GM12878 (cell line): ENCODE measurements around the gene MAN2A2.
"Not testable (repeated sequence)": the region's sequence is repeated elsewhere in the genome, so short reads cannot be mapped to it uniquely, and the experiment has no call there.

ENCODE experiments used
- BHLHE40 ChIP-seq, 2 experiments: fragments of 450-650 bp in 1 of 2; IDR thresholded peaks; 2 replicates each; pipeline ENCODE4 v1.6.1; 2011 to 2017; ENCODE audit warnings: low read depth in 2 of 2, borderline replicate concordance in 1 of 2, improper control_type of control experiment in 1 of 2, low read length in 1 of 2, mild to moderate bottlenecking in 1 of 2
- CBFB ChIP-seq: IDR thresholded peaks from 2 replicates; pipeline ENCODE4 v1.6.1; 2016; ENCODE audit warnings: antibody characterized with exemption, low read depth
- EP300 ChIP-seq, 2 experiments: fragments of 150-350 bp in 1 of 2; IDR thresholded peaks; 2 replicates each; pipeline ENCODE4 v1.6.1; 2011 to 2012; ENCODE audit warnings: low read depth in 2 of 2, low read length in 2 of 2, borderline replicate concordance in 1 of 2, improper control_type of control experiment in 1 of 2, inconsistent platforms in 1 of 2; ENCODE audit not compliant: control insufficient read depth in 1 of 2
- MXI1 ChIP-seq: fragments of 150-350 bp; IDR thresholded peaks from 2 replicates; pipeline ENCODE4 v1.6.1; 2011; ENCODE audit warnings: low read depth, mild to moderate bottlenecking, inconsistent platforms, low read length, improper control_type of control experiment
- MYB ChIP-seq: fragments of 150-350 bp; IDR thresholded peaks from 2 replicates; pipeline ENCODE4 v1.6.1; 2014; ENCODE audit warnings: mild to moderate bottlenecking, low read depth, low read length, borderline replicate concordance
- POLR2A ChIP-seq: IDR thresholded peaks from 2 replicates; pipeline ENCODE4 v1.6.1; 2011; ENCODE audit warnings: low read depth, mild to moderate bottlenecking, low read length
- POLR2AphosphoS2 ChIP-seq: IDR thresholded peaks from 2 replicates; pipeline ENCODE4 v1.6.1; 2011; ENCODE audit warnings: low read depth, mild to moderate bottlenecking, low read length, improper control_type of control experiment, moderate library complexity
- RBBP5 ChIP-seq: fragments of 200-600 bp; sonication (generic); conservative IDR thresholded peaks from 2 replicates; pipeline ENCODE4 v1.6.1; 2016
- SP1 ChIP-seq: IDR thresholded peaks from one replicate; pipeline ENCODE4 v1.6.1; 2011; ENCODE audit warnings: low read depth, low read length
- YY1 ChIP-seq: IDR thresholded peaks from 2 replicates; pipeline ENCODE4 v1.6.1; 2011; ENCODE audit warnings: low read depth, mild to moderate bottlenecking, low read length
- TF ChIP-seq, protein P1 (sequence below), 3 experiments: IDR thresholded peaks in 2 of 3; conservative IDR thresholded peaks in 1 of 3; 2 replicates each; pipeline ENCODE4 v1.5.1; 2011; ENCODE audit warnings: low read depth in 3 of 3, low read length in 3 of 3, mild to moderate bottlenecking in 3 of 3, control low read depth in 2 of 3, moderate library complexity in 2 of 3, inconsistent platforms in 1 of 3, mixed read lengths in 1 of 3; ENCODE audit not compliant: control insufficient read depth in 2 of 3, insufficient read depth in 1 of 3; ENCODE audit errors: extremely low read depth in 1 of 3
- TF ChIP-seq, protein P2 (sequence below): IDR thresholded peaks from 2 replicates; pipeline ENCODE4 v1.6.1; 2011; ENCODE audit warnings: mild to moderate bottlenecking, low read depth, low read length, moderate library complexity; ENCODE audit not compliant: insufficient replicate concordance
- TF ChIP-seq, protein P3 (sequence below): fragments of 150-350 bp; IDR thresholded peaks from 2 replicates; pipeline ENCODE4 v1.6.1; 2014; ENCODE audit warnings: mild to moderate bottlenecking, low read depth, low read length

DNA sequence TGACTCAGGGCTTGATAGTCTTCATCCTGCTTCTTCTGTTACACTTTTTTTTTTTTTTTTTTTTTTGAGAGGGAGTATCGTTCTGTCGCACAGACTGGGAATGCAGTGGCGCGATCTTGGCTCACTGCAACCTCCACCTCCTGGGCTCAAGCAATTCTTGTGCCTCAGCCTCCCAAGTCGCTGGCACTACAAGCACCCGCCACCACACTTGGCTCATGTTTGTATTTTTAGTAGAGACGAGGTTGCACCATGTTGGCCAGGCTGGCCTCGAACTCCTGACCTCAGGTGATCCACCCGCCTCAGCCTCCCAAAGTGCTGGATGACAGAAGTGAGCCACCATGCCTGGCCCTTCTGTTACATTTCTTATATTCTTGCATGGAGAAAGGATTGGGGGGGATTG, 28.1 kb upstream of the MAN2A2 start:
- TF ChIP-seq BHLHE40 (IDR thresholded peaks at IDR 0.05; ENCODE audit: borderline replicate concordance in 1 of 2, low read depth in 2 of 2, low read length in 1 of 2); CBFB; SP1; YY1; MXI1; RBBP5; EP300 (IDR thresholded peaks at IDR 0.05; ENCODE audit: borderline replicate concordance in 1 of 2, control insufficient read depth in 1 of 2, low read depth in 2 of 2, low read length in 2 of 2); MYB; POLR2AphosphoS2; POLR2A: not testable (repeated sequence)
- TF ChIP-seq, protein P1, sequence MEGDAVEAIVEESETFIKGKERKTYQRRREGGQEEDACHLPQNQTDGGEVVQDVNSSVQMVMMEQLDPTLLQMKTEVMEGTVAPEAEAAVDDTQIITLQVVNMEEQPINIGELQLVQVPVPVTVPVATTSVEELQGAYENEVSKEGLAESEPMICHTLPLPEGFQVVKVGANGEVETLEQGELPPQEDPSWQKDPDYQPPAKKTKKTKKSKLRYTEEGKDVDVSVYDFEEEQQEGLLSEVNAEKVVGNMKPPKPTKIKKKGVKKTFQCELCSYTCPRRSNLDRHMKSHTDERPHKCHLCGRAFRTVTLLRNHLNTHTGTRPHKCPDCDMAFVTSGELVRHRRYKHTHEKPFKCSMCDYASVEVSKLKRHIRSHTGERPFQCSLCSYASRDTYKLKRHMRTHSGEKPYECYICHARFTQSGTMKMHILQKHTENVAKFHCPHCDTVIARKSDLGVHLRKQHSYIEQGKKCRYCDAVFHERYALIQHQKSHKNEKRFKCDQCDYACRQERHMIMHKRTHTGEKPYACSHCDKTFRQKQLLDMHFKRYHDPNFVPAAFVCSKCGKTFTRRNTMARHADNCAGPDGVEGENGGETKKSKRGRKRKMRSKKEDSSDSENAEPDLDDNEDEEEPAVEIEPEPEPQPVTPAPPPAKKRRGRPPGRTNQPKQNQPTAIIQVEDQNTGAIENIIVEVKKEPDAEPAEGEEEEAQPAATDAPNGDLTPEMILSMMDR (IDR thresholded peaks at IDR 0.05 in 2 of 3, conservative IDR thresholded peaks at IDR 0.05 in 1 of 3; ENCODE audit: control insufficient read depth in 2 of 3, extremely low read depth in 1 of 3, insufficient read depth in 1 of 3, low read depth in 3 of 3, low read length in 3 of 3): not testable (repeated sequence)
- TF ChIP-seq, protein P2, sequence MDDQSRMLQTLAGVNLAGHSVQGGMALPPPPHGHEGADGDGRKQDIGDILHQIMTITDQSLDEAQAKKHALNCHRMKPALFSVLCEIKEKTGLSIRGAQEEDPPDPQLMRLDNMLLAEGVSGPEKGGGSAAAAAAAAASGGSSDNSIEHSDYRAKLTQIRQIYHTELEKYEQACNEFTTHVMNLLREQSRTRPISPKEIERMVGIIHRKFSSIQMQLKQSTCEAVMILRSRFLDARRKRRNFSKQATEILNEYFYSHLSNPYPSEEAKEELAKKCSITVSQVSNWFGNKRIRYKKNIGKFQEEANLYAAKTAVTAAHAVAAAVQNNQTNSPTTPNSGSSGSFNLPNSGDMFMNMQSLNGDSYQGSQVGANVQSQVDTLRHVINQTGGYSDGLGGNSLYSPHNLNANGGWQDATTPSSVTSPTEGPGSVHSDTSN: not testable (repeated sequence)
- TF ChIP-seq, protein P3, sequence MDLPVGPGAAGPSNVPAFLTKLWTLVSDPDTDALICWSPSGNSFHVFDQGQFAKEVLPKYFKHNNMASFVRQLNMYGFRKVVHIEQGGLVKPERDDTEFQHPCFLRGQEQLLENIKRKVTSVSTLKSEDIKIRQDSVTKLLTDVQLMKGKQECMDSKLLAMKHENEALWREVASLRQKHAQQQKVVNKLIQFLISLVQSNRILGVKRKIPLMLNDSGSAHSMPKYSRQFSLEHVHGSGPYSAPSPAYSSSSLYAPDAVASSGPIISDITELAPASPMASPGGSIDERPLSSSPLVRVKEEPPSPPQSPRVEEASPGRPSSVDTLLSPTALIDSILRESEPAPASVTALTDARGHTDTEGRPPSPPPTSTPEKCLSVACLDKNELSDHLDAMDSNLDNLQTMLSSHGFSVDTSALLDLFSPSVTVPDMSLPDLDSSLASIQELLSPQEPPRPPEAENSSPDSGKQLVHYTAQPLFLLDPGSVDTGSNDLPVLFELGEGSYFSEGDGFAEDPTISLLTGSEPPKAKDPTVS: not testable (repeated sequence)
